ENCODE measurements around the gene TMEM135. TPM values are rescaled to one million over a fixed set of nuclear protein-coding genes. Genes with fewer than 3 reads are reported as not detected.

The TMEM135 gene
- total RNA-seq, 2 donors from 2014 or later = 111 to 113 TPM

DNA sequence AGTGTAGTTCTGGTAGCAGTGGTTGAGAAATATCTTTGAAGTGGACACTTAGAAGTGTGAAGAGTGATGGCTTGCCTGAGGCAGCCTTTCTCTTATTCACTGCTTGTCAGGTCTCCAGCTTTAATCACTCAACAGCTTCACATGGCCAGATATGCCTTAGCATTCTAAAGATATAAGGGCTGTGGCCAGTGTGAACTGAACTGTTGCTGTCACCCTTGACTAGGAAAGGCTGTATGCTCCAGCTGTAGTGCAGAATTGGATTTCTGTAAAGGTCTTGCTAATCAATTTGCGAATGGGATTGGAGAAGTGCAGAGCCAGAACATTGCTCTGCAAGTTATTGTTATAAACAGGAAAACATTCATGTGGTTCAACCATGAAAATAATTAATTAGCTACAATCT, 266.7 kb downstream of the TMEM135 start:
- Histone ChIP-seq H3K36me3 (ENCODE audit: control insufficient read depth, insufficient read depth, low read length) (peaks cover 64% of the 10 kb centered on the region), H3K9ac (ENCODE audit: extremely low read depth, low read length, poor library complexity, severe bottlenecking) (no peak overlapping the region), H3K4me1 (ENCODE audit: control insufficient read depth, insufficient read depth, low read length) (no peaks in the 10 kb centered on the region), H3K27ac (ENCODE audit: low read depth, low read length) (no peak overlapping the region), H3K9me3 (ENCODE audit: control insufficient read depth, low read length) (no peaks in the 10 kb centered on the region), H3K27me3 (ENCODE audit: control insufficient read depth, insufficient read depth, low read length, poor library complexity, severe bottlenecking) (no peaks in the 10 kb centered on the region), H3K4me3 (ENCODE audit: low read length) (no peak overlapping the region)
- 90 to 100% methylated on average over 1 of the region's 1 CpG for WGBS, 2 experiments (ENCODE audit: insufficient coverage in 1 of 2, insufficient read length in 1 of 2)
- Mint-ChIP-seq H3K36me3 (ENCODE audit: low read depth) (peaks cover 29% of the 10 kb centered on the region), H3K4me3 (no peak overlapping the region), H3K4me1 (peaks cover 5% of the 10 kb centered on the region), H3K9me3 (no peaks in the 10 kb centered on the region), H3K27me3 (ENCODE audit: insufficient read depth) (no peaks in the 10 kb centered on the region), H3K27ac (no peak overlapping the region)
- TF ChIP-seq, protein P1, sequence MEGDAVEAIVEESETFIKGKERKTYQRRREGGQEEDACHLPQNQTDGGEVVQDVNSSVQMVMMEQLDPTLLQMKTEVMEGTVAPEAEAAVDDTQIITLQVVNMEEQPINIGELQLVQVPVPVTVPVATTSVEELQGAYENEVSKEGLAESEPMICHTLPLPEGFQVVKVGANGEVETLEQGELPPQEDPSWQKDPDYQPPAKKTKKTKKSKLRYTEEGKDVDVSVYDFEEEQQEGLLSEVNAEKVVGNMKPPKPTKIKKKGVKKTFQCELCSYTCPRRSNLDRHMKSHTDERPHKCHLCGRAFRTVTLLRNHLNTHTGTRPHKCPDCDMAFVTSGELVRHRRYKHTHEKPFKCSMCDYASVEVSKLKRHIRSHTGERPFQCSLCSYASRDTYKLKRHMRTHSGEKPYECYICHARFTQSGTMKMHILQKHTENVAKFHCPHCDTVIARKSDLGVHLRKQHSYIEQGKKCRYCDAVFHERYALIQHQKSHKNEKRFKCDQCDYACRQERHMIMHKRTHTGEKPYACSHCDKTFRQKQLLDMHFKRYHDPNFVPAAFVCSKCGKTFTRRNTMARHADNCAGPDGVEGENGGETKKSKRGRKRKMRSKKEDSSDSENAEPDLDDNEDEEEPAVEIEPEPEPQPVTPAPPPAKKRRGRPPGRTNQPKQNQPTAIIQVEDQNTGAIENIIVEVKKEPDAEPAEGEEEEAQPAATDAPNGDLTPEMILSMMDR (conservative IDR thresholded peaks at IDR 0.05) = no peak
- no peak for DNase-seq

DNA sequence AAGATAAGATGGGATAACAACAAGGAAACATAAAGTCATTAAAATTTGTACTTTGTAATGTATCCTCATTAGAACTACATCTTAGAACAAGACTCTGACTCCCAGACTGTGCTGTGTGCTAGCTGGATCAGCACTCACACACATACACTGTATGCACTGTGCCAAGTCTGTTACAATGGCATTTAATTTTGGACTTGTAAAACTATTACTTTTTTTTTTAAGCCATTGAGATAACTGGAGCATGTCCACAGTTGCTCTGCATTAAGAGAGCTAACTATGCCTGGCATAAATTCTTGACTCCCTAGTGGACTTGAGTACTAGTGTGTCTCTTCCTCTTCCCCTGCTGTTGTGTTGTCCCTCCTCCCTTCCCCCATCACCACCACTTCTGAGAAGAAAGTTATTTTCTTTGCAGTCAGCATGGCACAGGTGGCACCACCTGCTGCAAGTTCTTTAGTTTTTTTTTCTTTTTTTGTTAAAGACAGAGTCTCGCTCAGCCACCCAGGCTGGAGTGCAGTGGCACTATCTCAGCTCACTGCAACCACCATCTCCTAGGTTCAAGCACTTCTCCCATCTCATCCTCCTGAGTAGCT, 268.6 kb downstream of the TMEM135 start:
- Mint-ChIP-seq H3K27ac (no peak overlapping the region), H3K9me3 (no peaks in the 10 kb centered on the region), H3K27me3 (ENCODE audit: insufficient read depth) (no peaks in the 10 kb centered on the region), H3K4me3 (no peak overlapping the region), H3K4me1 (no peaks in the 10 kb centered on the region), H3K36me3 (ENCODE audit: low read depth) (peaks cover 33% of the 10 kb centered on the region)
- H3K4me3 ChIP-seq (ENCODE audit: low read length) = no peak overlapping the region
- DNase-seq = no peak
- no peak overlapping the region for H3K27ac ChIP-seq (ENCODE audit: low read depth, low read length)
- no peaks in the 10 kb centered on the region for H3K4me1 ChIP-seq (ENCODE audit: control insufficient read depth, insufficient read depth, low read length)
- peaks cover 77% of the 10 kb centered on the region for H3K36me3 ChIP-seq (ENCODE audit: control insufficient read depth, insufficient read depth, low read length)
- TF ChIP-seq, protein P1 (conservative IDR thresholded peaks at IDR 0.05) = no peak
- no peak overlapping the region for H3K9ac ChIP-seq (ENCODE audit: extremely low read depth, low read length, poor library complexity, severe bottlenecking)
- no peaks in the 10 kb centered on the region for H3K9me3 ChIP-seq (ENCODE audit: control insufficient read depth, low read length)
- H3K27me3 ChIP-seq (ENCODE audit: control insufficient read depth, insufficient read depth, low read length, poor library complexity, severe bottlenecking) = no peaks in the 10 kb centered on the region
- 96% methylated on average over 1 of the region's 1 CpG; no CpG with 5 or more reads in 1 of the 2 experiments for WGBS, 2 experiments (ENCODE audit: insufficient coverage in 1 of 2, insufficient read length in 1 of 2)

DNA sequence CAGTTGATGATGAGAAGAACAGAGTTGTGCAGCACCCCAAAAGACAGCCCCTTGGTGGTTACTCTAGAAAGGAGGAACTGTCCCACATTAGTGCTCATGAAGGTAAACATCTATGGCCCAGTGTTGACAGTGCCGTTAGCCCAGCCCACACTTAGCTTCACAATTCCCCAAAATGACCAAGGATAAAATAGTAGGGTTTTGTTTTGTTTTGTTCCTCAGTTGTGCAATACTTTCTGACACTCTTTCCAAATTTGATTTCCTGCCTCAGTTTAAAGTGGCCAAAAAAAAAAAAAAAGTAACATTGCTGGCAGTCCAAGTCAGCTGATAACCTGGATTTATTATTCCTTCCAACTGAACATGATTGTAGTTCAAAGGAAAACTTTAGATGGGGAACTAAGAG, 269.4 kb downstream of the TMEM135 start:
- H3K36me3 ChIP-seq (ENCODE audit: control insufficient read depth, insufficient read depth, low read length) = peaks cover 77% of the 10 kb centered on the region
- no peaks in the 10 kb centered on the region for H3K27me3 Mint-ChIP-seq (ENCODE audit: insufficient read depth)
- H3K36me3 Mint-ChIP-seq (ENCODE audit: low read depth) = peaks cover 34% of the 10 kb centered on the region
- H3K27me3 ChIP-seq (ENCODE audit: control insufficient read depth, insufficient read depth, low read length, poor library complexity, severe bottlenecking) = no peaks in the 10 kb centered on the region
- H3K9ac ChIP-seq (ENCODE audit: extremely low read depth, low read length, poor library complexity, severe bottlenecking) = no peak overlapping the region
- 100% methylated on average over 1 of the region's 1 CpG; no CpG with 5 or more reads in 1 of the 2 experiments for WGBS, 2 experiments (ENCODE audit: insufficient coverage in 1 of 2, insufficient read length in 1 of 2)
- H3K27ac Mint-ChIP-seq = no peak overlapping the region
- H3K4me1 Mint-ChIP-seq = no peaks in the 10 kb centered on the region
- no peaks in the 10 kb centered on the region for H3K9me3 Mint-ChIP-seq
- no peaks in the 10 kb centered on the region for H3K9me3 ChIP-seq (ENCODE audit: control insufficient read depth, low read length)
- TF ChIP-seq, protein P1 (conservative IDR thresholded peaks at IDR 0.05) = no peak
- H3K4me3 Mint-ChIP-seq = no peak overlapping the region
- no peak for DNase-seq
- no peak overlapping the region for H3K27ac ChIP-seq (ENCODE audit: low read depth, low read length)
- no peak overlapping the region for H3K4me3 ChIP-seq (ENCODE audit: low read length)
- H3K4me1 ChIP-seq (ENCODE audit: control insufficient read depth, insufficient read depth, low read length) = no peaks in the 10 kb centered on the region

Data from endodermal cell (in vitro differentiated cells).